Measurements from ENCODE around the gene CCT4. TPM values are rescaled to one million over a fixed set of nuclear protein-coding genes. Genes with fewer than 3 reads are reported as not detected.
A peak's percentile ranks its signal among the peaks of the same experiment; 100 is the strongest.
"Not testable (repeated sequence)": the region's sequence is repeated elsewhere in the genome, so short reads cannot be mapped to it uniquely, and the experiment has no call there.

CCT4 gene
- total RNA-seq, 1 donor from 2014 or later, result 183 TPM

- no peak for TF ChIP-seq CTCF (IDR thresholded peaks at IDR 0.05; ENCODE audit: insufficient read depth, low read length, severe bottlenecking)
- no peak for FAIRE-seq
These were observed 36.6 kb upstream of the CCT4 start for GRCh38 chr2:61924895-61925663.

GRCh38 chr2:61922714-61923113 lies 34.3 kb upstream of the CCT4 start:
- H3K4me3 ChIP-seq (ENCODE audit: low read depth, low read length), result no peak overlapping the region
- TF ChIP-seq CTCF (IDR thresholded peaks at IDR 0.05; ENCODE audit: insufficient read depth, low read length, severe bottlenecking), result no peak
- FAIRE-seq, result no peak
- no peak for DNase-seq (ENCODE audit: low read depth)
- H3K36me3 ChIP-seq (ENCODE audit: control insufficient read depth, insufficient read depth, low read length), result peaks cover 2% of the 10 kb centered on the region
- no peaks in the 10 kb centered on the region for H3K27me3 ChIP-seq (ENCODE audit: control insufficient read depth, insufficient read depth, low read length)

More at GRCh38 chr2:61924895-61925663, 36.6 kb upstream of the CCT4 start:
- no peaks in the 10 kb centered on the region for H3K36me3 ChIP-seq (ENCODE audit: control insufficient read depth, insufficient read depth, low read length)
- H3K4me3 ChIP-seq (ENCODE audit: low read depth, low read length), result no peak overlapping the region
- no peaks in the 10 kb centered on the region for H3K27me3 ChIP-seq (ENCODE audit: control insufficient read depth, insufficient read depth, low read length)
- DNase-seq (ENCODE audit: low read depth), result no peak

GRCh38 chr2:61920548-61920947 lies 32.1 kb upstream of the CCT4 start:
- Histone ChIP-seq H3K36me3 (ENCODE audit: control insufficient read depth, insufficient read depth, low read length) (peaks cover 2% of the 10 kb centered on the region), H3K27me3 (ENCODE audit: control insufficient read depth, insufficient read depth, low read length) (no peaks in the 10 kb centered on the region), H3K4me3 (ENCODE audit: low read depth, low read length) (no peak overlapping the region)
- no peak for TF ChIP-seq CTCF (IDR thresholded peaks at IDR 0.05; ENCODE audit: insufficient read depth, low read length, severe bottlenecking)
- FAIRE-seq (no peak), DNase-seq (ENCODE audit: low read depth) (no peak)

- not testable (repeated sequence) for H3K4me3 ChIP-seq (ENCODE audit: low read depth, low read length); H3K36me3 ChIP-seq (ENCODE audit: control insufficient read depth, insufficient read depth, low read length); FAIRE-seq; DNase-seq (ENCODE audit: low read depth); H3K27me3 ChIP-seq (ENCODE audit: control insufficient read depth, insufficient read depth, low read length)
These were observed 26.3 kb upstream of the CCT4 start for GRCh38 chr2:61914794-61915193.

GRCh38 chr2:61911510-61911909 lies 23.1 kb upstream of the CCT4 start:
- no peak for FAIRE-seq
- H3K36me3 ChIP-seq (ENCODE audit: control insufficient read depth, insufficient read depth, low read length), result no peaks in the 10 kb centered on the region
- DNase-seq (ENCODE audit: low read depth), result peak; percentile 61
- no peaks in the 10 kb centered on the region for H3K27me3 ChIP-seq (ENCODE audit: control insufficient read depth, insufficient read depth, low read length)
- TF ChIP-seq CTCF (IDR thresholded peaks at IDR 0.05; ENCODE audit: insufficient read depth, low read length, severe bottlenecking), result peak; percentile 45
- no peak overlapping the region for H3K4me3 ChIP-seq (ENCODE audit: low read depth, low read length)

- Histone ChIP-seq H3K4me3 (ENCODE audit: low read depth, low read length) (no peak overlapping the region), H3K36me3 (ENCODE audit: control insufficient read depth, insufficient read depth, low read length) (no peaks in the 10 kb centered on the region), H3K27me3 (ENCODE audit: control insufficient read depth, insufficient read depth, low read length) (no peaks in the 10 kb centered on the region)
- no peak for TF ChIP-seq CTCF (IDR thresholded peaks at IDR 0.05; ENCODE audit: insufficient read depth, low read length, severe bottlenecking)
- FAIRE-seq, result no peak
- peak; percentile 37 for DNase-seq (ENCODE audit: low read depth)
These were observed 22.1 kb upstream of the CCT4 start for GRCh38 chr2:61910603-61911002.

All from bronchial epithelial cell (primary cell).